Neutrophil (primary cell): Measurements from ENCODE around the gene FAM167B.

Source experiments
- H3K27ac ChIP-seq: fragments of 200-600 bp; sonication (generic); 2 replicates; pipeline ENCODE4 v1.5.1; 2016; ENCODE audit warnings: mild to moderate bottlenecking, moderate library complexity
- H3K27me3 ChIP-seq: fragments of 200-600 bp; sonication (generic); 2 replicates; pipeline ENCODE4 v1.6.0; 2016; ENCODE audit warnings: mild to moderate bottlenecking
- H3K36me3 ChIP-seq: fragments of 200-600 bp; sonication (generic); 2 replicates; pipeline ENCODE4 v1.5.1; 2017
- H3K4me1 ChIP-seq, 2 experiments: fragments of 200-600 bp in 1 of 2; sonication (generic) in 1 of 2; 1 replicate in 1 of 2; 2 replicates in 1 of 2; pipeline versions ENCODE4 v1.5.1 to v1.6.1; 2013 to 2016; ENCODE audit warnings: low read depth in 1 of 2, low read length in 1 of 2, mild to moderate bottlenecking in 1 of 2, moderate library complexity in 1 of 2; ENCODE audit not compliant: control insufficient read depth in 1 of 2, insufficient read depth in 1 of 2
- H3K4me3 ChIP-seq, 2 experiments: fragments of 200-600 bp in 1 of 2; sonication (generic) in 1 of 2; 1 replicate in 1 of 2; 2 replicates in 1 of 2; pipeline ENCODE4 v1.5.1; 2013 to 2016; ENCODE audit warnings: low read depth in 1 of 2, low read length in 1 of 2, mild to moderate bottlenecking in 1 of 2, moderate library complexity in 1 of 2
- H3K9me3 ChIP-seq: fragments of 200-600 bp; sonication (generic); 2 replicates; pipeline ENCODE4 v1.5.1; 2016
- TF ChIP-seq, protein P1 (sequence below): fragments of 200-600 bp; sonication (generic); IDR thresholded peaks from 2 replicates; pipeline ENCODE4 v1.5.1; 2016; ENCODE audit warnings: antibody characterized with exemption

FAM167B gene

DNA sequence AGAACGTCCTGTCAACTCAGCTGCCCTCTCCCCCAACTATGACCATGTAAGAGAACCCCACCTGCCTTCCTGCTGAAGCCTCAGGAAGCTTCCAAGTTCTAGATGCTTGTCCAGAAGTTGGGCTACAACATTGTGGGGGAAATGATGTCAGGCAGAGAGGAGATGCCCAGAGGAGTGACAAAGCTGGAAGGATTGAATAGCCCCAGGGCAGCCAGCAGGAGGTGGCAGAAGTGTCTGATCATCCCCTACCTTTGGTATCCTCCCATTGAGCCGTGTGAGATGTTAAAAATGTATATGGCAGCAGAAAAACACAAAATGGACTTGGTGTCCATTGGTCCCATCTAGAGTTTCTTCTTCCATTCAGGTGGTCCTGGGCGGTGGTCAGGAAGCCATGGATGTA, 18.3 kb upstream of the FAM167B start:
- TF ChIP-seq, protein P1, sequence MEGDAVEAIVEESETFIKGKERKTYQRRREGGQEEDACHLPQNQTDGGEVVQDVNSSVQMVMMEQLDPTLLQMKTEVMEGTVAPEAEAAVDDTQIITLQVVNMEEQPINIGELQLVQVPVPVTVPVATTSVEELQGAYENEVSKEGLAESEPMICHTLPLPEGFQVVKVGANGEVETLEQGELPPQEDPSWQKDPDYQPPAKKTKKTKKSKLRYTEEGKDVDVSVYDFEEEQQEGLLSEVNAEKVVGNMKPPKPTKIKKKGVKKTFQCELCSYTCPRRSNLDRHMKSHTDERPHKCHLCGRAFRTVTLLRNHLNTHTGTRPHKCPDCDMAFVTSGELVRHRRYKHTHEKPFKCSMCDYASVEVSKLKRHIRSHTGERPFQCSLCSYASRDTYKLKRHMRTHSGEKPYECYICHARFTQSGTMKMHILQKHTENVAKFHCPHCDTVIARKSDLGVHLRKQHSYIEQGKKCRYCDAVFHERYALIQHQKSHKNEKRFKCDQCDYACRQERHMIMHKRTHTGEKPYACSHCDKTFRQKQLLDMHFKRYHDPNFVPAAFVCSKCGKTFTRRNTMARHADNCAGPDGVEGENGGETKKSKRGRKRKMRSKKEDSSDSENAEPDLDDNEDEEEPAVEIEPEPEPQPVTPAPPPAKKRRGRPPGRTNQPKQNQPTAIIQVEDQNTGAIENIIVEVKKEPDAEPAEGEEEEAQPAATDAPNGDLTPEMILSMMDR, result no peak
- Histone ChIP-seq H3K4me1 (no peaks in the 10 kb centered on the region), H3K9me3 (no peaks in the 10 kb centered on the region), H3K27ac (no peak overlapping the region), H3K4me3 (no peak overlapping the region), H3K36me3 (peaks cover 62% of the 10 kb centered on the region), H3K27me3 (no peaks in the 10 kb centered on the region)

- Histone ChIP-seq H3K27me3 (no peaks in the 10 kb centered on the region), H3K9me3 (no peaks in the 10 kb centered on the region), H3K4me3 (no peak overlapping the region), H3K27ac (no peak overlapping the region), H3K36me3 (peaks cover 51% of the 10 kb centered on the region), H3K4me1 (no peaks in the 10 kb centered on the region)
- TF ChIP-seq, protein P1, result no peak
Measured at GRCh38 chr1:32231843-32232432, 15.1 kb upstream of the FAM167B start.

- no peak overlapping the region for H3K27ac ChIP-seq
- peaks cover 45% of the 10 kb centered on the region for H3K36me3 ChIP-seq
- TF ChIP-seq, protein P1, result no peak
- H3K27me3 ChIP-seq, result no peaks in the 10 kb centered on the region
- H3K9me3 ChIP-seq, result no peaks in the 10 kb centered on the region
- no peaks in the 10 kb centered on the region for H3K4me1 ChIP-seq
- H3K4me3 ChIP-seq, result no peak overlapping the region
Measured at GRCh38 chr1:32232558-32233304, 14.3 kb upstream of the FAM167B start.

- TF ChIP-seq, protein P1, result no peak
- H3K36me3 ChIP-seq, result peaks cover 24% of the 10 kb centered on the region
- no peaks in the 10 kb centered on the region for H3K9me3 ChIP-seq
- peaks cover 16% of the 10 kb centered on the region for H3K27me3 ChIP-seq
- H3K27ac ChIP-seq, result no peak overlapping the region
- H3K4me1 ChIP-seq, result peaks cover 0 to under 1% of the 10 kb centered on the region in 2 experiments
- no peak overlapping the region for H3K4me3 ChIP-seq
Measured at GRCh38 chr1:32234792-32235191, 12.2 kb upstream of the FAM167B start.

GRCh38 chr1:32239337-32239736, 7.7 kb upstream of the FAM167B start:
- Histone ChIP-seq H3K27ac (no peak overlapping the region), H3K4me1 (peaks cover 21 to 22% of the 10 kb centered on the region in 2 experiments), H3K36me3 (no peaks in the 10 kb centered on the region), H3K4me3 (no peak overlapping the region), H3K9me3 (no peaks in the 10 kb centered on the region), H3K27me3 (peaks cover 50% of the 10 kb centered on the region)
- TF ChIP-seq, protein P1, result no peak
